HG03045 (cell line): ENCODE results near the gene SPEM3.
"Not testable (repeated sequence)": the region's sequence is repeated elsewhere in the genome, so short reads cannot be mapped to it uniquely, and the experiment has no call there.

Source experiments
- ATAC-seq: cut with Tn5 transposase; IDR thresholded peaks from one replicate; pipeline ENCODE4 v1.9.1; 2021; ENCODE audit warnings: mild to moderate bottlenecking, moderate library complexity; ENCODE audit not compliant: unreplicated experiment

The SPEM3 gene

DNA sequence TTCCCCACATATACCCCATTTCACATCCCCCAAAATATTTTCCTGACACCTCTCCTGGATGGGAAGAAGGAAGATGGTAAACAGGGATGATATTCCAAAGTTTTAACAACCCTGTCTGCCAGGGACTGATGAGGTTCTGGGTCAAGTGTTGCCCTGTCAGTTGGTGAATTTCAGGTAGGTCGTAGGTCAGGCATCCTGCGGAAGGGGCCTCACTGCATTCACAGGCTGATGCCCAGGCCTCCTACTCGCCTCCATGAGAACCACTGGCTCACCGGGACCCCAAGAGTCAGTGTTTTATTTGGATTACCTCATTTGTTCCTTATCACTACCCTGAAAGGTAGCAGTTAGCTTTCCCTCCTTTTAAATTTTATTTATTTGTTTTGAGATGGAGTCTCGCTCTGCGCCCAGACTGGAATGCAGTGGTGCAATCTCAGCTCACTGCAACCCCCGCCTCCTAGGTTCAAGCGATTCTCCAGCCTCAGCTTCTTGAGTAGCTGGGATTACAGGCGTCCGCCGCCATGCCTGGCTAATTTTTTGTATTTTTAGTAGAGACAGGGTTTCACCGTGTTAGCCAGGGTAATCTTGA is 40.2 kb downstream of the SPEM3 start:
- no peak for ATAC-seq

DNA sequence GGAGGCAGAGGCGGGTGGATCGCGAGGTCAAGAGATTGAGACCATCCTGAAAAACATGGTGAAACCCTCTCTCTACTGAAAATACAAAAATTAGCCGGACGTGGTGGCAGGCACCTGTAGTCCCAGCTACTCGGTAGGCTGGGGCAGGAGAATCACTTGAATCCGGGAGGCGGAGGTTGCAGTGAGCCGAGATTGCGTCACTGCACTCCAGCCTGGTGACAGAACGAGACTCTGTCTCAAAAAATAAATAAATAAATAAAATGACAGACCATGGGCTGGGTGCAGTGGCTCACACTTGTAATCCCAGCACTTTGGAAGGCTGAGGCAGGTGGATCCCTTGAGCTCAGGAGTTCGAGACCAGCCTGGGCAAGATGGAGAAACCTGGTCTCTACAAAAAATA is 41.2 kb downstream of the SPEM3 start:
- not testable (repeated sequence) for ATAC-seq

DNA sequence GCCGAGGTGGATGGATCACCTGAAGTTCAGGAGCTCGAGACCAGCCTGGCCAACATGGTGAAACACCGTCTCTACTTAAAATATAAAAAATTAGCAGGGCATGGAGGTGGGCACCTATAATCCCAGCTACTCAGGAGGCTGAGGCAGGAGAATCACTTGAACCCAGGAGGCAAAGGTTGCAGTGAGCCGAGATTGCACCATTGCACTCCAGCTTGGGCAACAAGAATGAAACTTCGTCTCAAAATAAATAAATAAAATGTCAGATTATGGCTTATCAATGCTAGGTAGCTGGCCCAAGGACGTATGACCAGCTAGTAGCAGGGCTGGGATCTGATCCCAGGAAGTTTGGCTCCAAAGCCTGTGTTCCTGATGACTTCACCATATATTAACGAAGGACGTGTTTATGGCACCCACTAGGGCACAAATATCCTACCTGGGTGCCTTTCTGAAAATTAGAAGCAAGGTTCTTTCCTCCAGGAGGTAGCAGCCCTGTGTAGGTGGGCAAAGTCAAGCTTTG is 41.9 kb downstream of the SPEM3 start:
- ATAC-seq, result not testable (repeated sequence)

DNA sequence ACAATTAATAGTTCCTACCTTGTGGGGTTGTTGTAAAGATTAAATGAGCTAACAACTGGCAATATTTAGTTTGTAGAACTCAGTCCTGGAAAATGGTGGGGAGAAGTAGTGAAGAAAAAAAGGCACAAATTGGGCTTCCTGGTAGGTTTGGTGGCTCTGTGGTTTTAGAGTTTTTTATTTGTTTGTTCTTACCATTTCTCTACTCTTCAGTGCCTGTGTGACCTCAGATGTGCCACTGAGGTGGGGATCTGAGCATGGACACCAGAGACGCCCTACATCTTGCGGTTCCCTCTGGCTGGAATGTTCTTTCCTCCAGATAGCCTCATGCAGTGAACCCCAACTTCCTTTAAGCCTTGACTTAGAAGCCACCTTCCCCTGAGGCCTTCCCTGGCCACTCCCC is 43.1 kb downstream of the SPEM3 start:
- ATAC-seq, result no peak

DNA sequence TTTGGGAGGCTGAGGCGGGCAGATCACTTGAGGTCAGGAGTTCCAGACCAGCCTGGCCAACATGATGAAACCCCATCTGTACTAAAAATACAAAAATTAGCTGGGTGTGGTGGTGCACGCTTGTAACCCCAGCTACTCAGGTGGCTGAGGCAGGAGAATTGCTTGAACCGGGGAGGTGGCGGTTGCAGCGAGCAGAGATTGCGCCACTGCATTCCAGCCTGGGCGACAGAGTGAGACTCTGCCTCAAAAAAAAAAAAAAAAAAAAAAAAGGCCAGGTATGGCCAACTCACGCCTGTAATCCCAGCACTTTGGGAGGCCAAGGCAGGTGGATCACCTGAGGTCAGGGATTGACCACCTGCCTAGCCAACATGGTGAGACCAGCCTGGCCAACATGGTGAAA is 46.1 kb downstream of the SPEM3 start:
- not testable (repeated sequence) for ATAC-seq

DNA sequence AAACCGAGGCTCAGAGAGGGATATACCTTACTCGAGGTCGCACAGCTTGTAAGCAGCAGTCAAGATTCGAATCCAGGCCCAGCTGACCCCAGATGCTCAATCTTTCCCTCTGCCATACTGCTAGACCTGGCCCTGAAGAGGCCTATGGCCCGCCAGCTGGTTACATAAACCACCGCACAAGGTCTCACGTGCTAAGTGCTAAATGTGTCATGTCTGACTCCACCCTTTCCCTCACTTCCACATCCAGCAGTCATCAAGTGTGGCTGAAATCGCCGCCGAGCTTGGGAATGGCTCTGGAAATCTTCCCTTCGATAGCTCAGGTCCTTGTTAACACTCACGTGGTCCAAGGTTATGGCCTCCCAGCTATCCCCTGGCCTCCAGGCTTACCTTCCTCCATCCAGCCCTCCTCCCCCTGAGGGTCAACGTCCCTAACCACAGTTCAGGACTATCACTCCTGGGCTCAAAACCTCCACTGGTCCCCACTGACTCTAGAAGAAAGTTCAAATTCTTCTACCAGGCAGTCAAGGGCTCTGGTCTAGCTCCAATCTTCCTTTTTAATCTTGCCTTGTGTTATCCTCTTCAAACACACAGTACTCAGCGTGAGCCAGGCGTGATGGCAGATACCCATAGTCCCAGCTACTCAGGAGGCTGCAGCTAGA is 47.2 kb downstream of the SPEM3 start:
- no peak for ATAC-seq

DNA sequence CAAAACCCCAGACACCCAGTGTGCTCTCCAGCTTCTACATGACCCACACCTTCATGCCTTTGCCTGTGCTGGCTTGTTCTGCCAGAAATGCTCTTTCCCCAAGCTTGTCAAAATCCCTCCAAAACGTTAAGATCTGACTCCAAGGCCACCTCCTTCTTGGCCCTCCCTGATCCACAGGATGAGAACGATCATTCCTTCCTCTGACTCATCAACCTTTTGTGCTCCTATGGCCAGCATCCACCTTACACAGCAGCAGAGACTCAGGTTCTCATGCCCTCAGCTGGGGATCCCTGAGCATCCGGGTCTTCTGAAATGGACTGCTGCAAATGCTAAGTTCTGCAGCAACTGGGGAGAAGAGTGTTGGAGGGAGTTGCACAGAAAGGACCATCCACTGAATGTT is 47.8 kb downstream of the SPEM3 start:
- no peak for ATAC-seq

DNA sequence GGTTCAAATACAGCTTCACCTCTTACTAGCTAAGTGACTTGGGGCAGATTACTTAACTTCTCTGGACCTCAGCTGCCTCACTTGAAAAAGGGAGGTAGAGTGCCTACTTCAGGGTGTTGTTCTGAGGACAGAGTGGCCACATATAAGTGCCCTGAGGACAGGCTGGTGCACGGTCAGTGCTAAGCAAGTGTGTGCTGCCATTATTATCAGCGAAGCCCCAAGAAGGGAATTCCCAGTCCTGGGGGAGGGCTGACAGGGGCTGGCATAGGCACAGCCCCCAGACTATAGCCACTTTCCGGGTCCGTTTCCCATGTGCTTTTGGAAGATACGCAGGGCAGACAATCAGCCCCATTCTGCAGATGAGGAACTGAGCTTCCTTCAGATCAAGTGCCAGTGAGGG is 48.3 kb downstream of the SPEM3 start:
- ATAC-seq, result no peak

DNA sequence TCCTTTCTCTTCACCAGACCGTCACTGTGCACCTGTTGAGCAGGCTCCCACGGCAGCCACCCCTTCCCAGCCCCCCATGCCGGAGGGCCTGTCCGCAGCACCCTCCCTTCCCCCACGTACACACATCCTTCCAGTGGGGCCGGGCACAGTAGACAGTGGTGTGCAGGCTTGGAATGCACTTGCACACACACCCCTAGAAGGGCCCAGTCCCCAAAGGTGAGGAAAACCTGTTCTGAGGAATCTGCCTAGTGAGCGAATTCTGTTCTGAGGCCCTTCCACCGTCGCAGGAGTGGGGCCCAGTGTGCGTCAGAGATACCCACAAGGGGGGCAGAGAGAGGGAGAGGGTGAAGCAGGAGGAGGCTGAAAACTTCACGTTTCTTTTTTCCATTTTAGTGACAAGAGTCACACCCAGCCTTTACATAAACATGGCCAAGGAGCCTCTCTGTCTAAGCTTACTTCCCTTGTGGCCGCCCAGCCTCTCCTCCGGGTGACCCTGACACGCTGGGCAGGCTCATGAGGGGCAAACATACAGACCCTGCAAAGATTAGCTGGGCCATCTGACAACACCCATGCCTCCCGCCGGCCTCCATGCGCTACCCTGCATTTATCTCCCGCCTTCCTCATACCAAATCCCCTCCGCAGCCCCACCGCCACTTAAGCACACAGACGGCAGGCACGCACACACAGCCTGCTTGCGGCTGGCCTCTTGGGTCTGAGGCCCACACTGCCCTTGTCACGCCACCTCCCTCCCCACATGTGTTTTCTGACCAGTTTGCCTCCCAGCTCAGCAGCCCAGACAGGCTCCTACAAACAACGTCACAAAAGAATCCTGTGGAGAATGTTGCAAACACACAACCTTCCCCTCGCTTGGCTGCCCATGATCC is 49.0 kb downstream of the SPEM3 start:
- no peak for ATAC-seq

DNA sequence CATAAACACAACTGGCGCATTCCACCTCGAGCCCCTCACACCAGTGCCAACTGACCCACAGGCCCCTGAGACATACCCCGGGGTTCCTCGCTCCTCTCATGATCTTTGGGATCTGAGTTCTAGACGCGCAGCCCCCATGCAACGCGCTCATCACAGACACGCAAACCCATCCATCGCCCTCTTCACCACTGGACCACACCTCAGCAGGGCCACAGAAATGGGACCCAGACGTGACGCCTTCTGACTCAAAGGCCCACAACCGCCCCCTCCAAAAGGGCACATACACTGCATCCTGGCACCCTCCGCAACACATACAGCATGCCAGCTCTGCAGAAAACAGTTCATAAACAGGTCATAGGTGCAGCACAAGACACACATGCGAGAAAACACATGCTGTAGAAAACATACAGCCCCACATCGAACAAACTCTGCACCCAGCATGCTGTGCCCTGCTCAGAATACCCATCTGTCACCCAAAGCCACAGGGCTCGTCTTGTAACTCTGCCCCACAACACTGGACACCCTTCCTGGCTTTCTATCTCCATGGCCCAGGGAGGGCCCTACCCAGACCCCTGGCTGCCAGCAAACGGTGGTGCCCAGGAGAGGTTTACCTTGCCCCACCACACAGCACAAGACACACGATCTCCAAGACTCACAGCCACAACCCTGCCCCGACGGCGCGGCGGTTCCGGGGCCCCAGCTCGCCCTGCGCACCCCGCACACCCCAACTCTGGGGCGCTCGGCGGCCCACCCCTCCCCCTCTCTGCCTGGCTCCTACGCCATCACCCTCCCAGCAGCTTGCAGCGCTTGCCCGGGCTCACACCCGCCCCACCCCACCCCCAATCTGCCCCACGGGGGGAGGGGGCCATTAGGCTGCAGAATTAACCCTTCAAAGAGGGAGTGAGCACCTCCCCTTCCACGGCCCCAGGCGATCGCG is 49.9 kb downstream of the SPEM3 start:
- no peak for ATAC-seq

DNA sequence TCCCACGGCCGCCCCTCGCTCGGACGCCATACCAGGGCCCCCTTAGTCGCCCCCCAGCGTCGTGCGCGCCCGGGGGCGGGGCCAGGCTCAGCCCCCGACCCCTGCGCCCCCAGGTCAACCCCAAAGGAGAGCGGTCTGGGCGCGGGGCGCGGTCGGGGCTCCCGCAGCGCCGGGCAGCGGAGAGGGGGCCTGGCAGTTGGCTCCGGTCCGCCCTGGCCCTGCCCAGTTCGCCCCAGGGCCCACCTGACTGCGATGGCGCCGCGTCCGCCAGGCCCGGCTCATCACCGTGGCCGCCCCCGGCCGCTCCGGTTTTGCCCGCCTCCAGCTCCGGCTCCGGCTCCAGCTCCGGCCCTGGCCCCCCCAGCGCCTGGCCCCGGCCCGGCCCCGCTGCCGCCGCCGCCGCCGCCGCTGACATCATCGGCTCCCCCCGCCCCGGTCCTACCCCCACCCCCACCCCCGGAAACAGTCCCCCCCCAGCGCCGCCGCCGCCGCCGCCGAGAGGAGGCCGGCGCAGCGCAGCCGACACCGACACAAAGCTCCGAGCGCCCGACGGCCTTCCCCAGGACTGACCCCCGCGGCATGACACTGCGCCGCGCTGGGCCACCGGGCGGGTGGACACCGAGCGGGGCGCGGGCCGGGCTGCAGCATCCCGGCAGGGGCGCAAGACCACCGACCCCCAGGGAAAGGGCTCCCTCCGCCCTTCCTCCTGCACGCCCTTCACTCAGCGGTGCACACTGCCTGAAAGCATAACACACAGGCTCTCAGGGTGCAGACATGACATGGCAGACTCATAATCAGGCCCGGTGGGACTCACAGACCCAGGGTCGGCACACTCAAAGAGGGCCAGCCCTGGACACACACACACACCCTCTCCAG is 50.8 kb downstream of the SPEM3 start, which contains the start of gene ZBTB4:
Gene ZBTB4 (minus strand): TSS at position 419 of the 876 bp plus-strand sequence. CDS start 12,830 bp downstream, outside the sequence.
- no peak for ATAC-seq

DNA sequence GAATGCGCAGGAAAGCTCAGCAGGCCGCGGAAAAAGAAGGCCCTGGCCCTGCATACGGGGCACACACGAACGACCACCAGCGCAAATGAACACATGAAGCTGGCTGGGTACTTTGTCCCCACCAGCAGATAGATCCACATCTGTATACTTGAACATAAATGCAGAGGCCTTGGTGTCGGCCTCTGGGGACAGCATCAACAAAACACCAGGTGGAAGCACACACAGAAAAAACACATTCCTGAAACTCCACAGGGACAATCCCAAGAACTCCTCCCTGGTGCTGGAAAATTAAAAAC is 51.4 kb downstream of the SPEM3 start:
- ATAC-seq, result no peak

DNA sequence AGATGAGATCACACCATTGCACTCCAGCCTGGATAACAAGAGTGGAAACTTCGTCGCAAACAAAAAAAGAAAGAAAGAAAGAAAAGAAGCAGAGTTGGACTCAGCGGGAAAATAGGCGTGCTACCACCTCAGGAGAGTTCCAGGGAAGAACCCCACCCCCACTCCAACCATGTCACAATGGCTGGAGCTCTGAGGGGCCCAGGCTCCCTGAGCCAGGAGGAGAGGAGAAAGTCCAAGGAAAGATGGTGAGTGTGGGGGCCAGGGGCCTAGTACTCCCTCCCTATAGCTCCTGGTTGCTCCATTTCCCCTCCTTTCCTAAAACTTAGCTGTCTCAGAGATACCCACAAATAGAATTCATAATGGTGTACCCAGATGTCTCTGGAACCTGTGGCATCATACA is 52.6 kb downstream of the SPEM3 start, which contains the start of gene SLC35G6:
Gene SLC35G6 (plus strand): TSS at position 172 of the 400 bp plus-strand sequence. CDS start 71 bp downstream, at position 243.
- not testable (repeated sequence) for ATAC-seq

DNA sequence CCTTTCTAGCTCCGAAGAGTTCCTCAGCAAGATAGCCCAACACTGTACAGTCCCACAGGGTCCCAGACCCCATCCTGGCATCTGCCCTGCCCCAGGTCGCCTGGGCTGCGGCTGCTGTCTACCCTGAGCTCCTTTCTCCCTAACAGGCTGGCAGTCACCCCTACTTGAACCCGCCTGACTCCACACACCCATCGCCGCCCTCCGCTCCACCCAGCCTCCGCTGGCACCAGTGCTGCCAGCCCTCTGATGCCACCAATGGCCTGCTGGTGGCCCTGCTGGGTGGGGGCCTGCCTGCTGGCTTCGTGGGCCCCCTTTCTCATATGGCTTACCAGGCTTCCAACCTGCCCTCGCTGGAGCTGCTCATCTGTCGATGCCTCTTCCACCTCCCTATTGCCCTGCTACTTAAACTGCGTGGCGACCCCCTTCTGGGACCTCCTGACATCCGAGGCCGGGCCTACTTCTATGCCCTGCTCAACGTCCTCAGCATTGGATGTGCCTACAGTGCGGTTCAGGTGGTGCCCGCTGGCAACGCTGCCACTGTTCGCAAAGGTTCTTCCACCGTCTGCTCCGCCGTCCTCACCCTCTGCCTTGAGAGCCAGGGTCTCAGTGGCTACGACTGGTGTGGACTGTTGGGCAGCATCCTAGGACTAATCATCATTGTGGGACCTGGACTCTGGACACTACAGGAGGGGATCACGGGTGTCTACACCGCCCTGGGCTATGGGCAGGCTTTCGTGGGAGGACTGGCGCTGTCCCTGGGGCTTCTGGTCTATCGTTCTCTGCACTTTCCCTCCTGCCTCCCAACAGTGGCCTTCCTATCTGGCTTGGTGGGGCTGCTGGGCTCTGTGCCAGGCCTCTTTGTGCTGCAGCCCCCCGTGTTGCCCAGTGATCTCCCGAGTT is 53.4 kb downstream of the SPEM3 start:
- not testable (repeated sequence) for ATAC-seq
